Calu3 (cell line): ENCODE measurements around the gene ZFP92. TPM values are rescaled to one million over a fixed set of nuclear protein-coding genes. Genes with fewer than 3 reads are reported as not detected.

Experiments used
- BruUV-seq: library from RNA; stranded (reverse); fragments of 400-500 nt; replicated peaks from 2 replicates; lab custom pipeline; 2021; lab: Mats Ljungman, UMichigan
- CTCF ChIA-PET: fragments of 300-600 bp; sonication (Branson Sonifier 250); formaldehyde crosslinking; loops from one replicate; lab custom pipeline; 2022; ENCODE audit warnings: antibody characterized with exemption; lab: Charles Lee
- DNase-seq: peaks from one replicate; pipeline ENCODE4 v3.0.0; 2022
- H3K27ac Mint-ChIP-seq: one replicate; pipeline ENCODE4 v1.8.0; 2022; ENCODE audit warnings: mixed read lengths; ENCODE audit not compliant: unreplicated experiment
- H3K27me3 Mint-ChIP-seq: one replicate; pipeline ENCODE4 v1.8.0; 2022; ENCODE audit warnings: mixed read lengths; ENCODE audit not compliant: unreplicated experiment
- H3K36me3 Mint-ChIP-seq: one replicate; pipeline ENCODE4 v1.8.0; 2022; ENCODE audit warnings: mild to moderate bottlenecking, moderate library complexity, mixed read lengths; ENCODE audit not compliant: insufficient read depth, unreplicated experiment
- H3K4me1 Mint-ChIP-seq: one replicate; pipeline ENCODE4 v1.8.0; 2022; ENCODE audit warnings: mild to moderate bottlenecking, low read depth, mixed read lengths; ENCODE audit not compliant: unreplicated experiment
- H3K4me3 Mint-ChIP-seq: one replicate; pipeline ENCODE4 v1.8.0; 2022; ENCODE audit warnings: mild to moderate bottlenecking, low read depth, moderate library complexity, mixed read lengths; ENCODE audit not compliant: unreplicated experiment
- H3K9me3 Mint-ChIP-seq: one replicate; pipeline ENCODE4 v1.8.0; 2022; ENCODE audit warnings: low read depth, mixed read lengths; ENCODE audit not compliant: unreplicated experiment
- CTCF ChIP-seq: fragments of 200-600 bp; IDR thresholded peaks from one replicate; pipeline ENCODE4 v1.8.0; 2022; ENCODE audit warnings: antibody characterized with exemption; ENCODE audit not compliant: unreplicated experiment
- intact Hi-C: fragments of 100-400 bp; cut with micrococcal nuclease; formaldehyde crosslinking; loops from one replicate; pipeline ENCODE4 v1.10.0; 2022; ENCODE audit not compliant: unreplicated experiment
- total RNA-seq: library from RNA; stranded (reverse); gene quantifications from 2 replicates; pipeline ENCODE4 v1.2.3, GENCODE V29; 2022

The ZFP92 gene
- total RNA-seq, 1 experiment from 2014 or later = 0.19 TPM

GRCh38 chrX:153450949-153451277 is 39.6 kb downstream of the ZFP92 start:
- H3K9me3 Mint-ChIP-seq = no peaks in the 10 kb centered on the region
- intact Hi-C loops = no loop called here
- DNase-seq = no peak
- no peaks in the 10 kb centered on the region for H3K27me3 Mint-ChIP-seq
- no peaks in the 10 kb centered on the region for H3K4me1 Mint-ChIP-seq
- peaks cover 4% of the 10 kb centered on the region for H3K36me3 Mint-ChIP-seq
- CTCF ChIA-PET = no interaction called here
- no peak overlapping the region for H3K27ac Mint-ChIP-seq
- no peak for TF ChIP-seq CTCF
- no peak overlapping the region for H3K4me3 Mint-ChIP-seq
- BruUV-seq = no TSS peak

GRCh38 chrX:153454901-153455550 is 43.8 kb downstream of the ZFP92 start:
- no peak for DNase-seq
- Mint-ChIP-seq H3K4me3 (no peak overlapping the region), H3K4me1 (no peaks in the 10 kb centered on the region), H3K27me3 (no peaks in the 10 kb centered on the region), H3K27ac (no peak overlapping the region), H3K9me3 (no peaks in the 10 kb centered on the region), H3K36me3 (peaks cover 8% of the 10 kb centered on the region)
- BruUV-seq = no TSS peak
- CTCF ChIA-PET = no interaction called here
- no peak for TF ChIP-seq CTCF
- intact Hi-C loops = no loop called here

- TF ChIP-seq CTCF = no peak
- H3K27me3 Mint-ChIP-seq = no peaks in the 10 kb centered on the region
- peaks cover 8% of the 10 kb centered on the region for H3K36me3 Mint-ChIP-seq
- H3K4me3 Mint-ChIP-seq = no peak overlapping the region
- H3K9me3 Mint-ChIP-seq = no peaks in the 10 kb centered on the region
- H3K27ac Mint-ChIP-seq = no peak overlapping the region
- BruUV-seq = no TSS peak
- no peak for DNase-seq
- H3K4me1 Mint-ChIP-seq = no peaks in the 10 kb centered on the region
- CTCF ChIA-PET = no interaction called here
- intact Hi-C loops = no loop called here
Observed at GRCh38 chrX:153455571-153455970, 44.3 kb downstream of the ZFP92 start.

- Mint-ChIP-seq H3K27ac (no peak overlapping the region), H3K9me3 (no peaks in the 10 kb centered on the region), H3K4me3 (no peak overlapping the region), H3K36me3 (peaks cover 8% of the 10 kb centered on the region), H3K27me3 (no peaks in the 10 kb centered on the region), H3K4me1 (no peaks in the 10 kb centered on the region)
- DNase-seq = no peak
- BruUV-seq = no TSS peak
- intact Hi-C loops = no loop called here
- TF ChIP-seq CTCF = no peak
- CTCF ChIA-PET = no interaction called here
Observed at GRCh38 chrX:153456161-153456560, 44.9 kb downstream of the ZFP92 start.
